ENCODE results near the gene SSTR4.
"Not testable (repeated sequence)": the region's sequence is repeated elsewhere in the genome, so short reads cannot be mapped to it uniquely, and the experiment has no call there.

SSTR4 gene

DNA sequence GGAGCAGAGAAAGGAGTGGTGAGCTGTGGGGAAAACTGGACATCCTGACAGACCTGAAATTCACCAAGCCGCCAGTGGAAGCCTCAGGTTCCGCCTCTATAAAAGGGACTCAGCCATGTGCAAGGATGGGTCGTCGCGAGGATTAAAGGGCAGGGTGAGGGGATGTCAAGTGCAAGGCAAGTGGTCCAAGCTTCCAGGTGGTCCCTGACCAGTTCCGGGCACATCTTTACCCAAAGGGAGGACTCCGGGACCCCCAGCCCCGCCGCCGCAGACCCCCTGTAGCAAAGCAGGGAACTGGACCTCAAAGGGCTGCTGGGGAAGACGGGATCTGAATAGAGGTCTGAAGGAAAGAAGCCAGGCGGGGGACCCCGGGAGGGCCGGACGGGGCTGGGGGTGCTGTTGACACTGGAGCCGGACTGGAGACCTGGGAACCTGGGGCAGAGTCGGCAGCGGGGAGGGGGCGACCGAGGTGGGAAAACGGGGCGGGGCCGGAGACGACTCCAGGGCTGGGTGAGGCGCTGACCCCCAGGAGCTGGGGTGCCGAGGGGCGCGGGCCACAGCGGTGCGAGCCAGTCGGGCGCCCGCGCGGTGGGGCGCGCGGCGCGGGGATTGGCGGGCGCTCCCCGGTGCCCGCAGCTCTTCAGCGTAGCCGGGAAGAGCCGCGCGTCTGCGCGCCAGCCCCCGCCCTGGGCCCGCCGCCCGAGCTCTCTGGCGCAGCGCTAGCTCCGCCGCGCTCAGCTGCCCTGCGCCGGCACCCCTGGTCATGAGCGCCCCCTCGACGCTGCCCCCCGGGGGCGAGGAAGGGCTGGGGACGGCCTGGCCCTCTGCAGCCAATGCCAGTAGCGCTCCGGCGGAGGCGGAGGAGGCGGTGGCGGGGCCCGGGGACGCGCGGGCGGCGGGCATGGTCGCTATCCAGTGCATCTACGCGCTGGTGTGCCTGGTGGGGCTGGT is at the start of gene SSTR4:
Gene SSTR4, plus strand, starts transcription at position 592 of the 951 bp plus-strand sequence. Its CDS starts 172 bp downstream, at position 764.
- DNase-seq (ENCODE audit: low spot score): no peak

GRCh38 chr20:22986601-22987000 is 48.5 kb upstream of the SSTR4 start:
- no peak for DNase-seq (ENCODE audit: low spot score)

- not testable (repeated sequence) for DNase-seq (ENCODE audit: low spot score)
These were observed 43.7 kb upstream of the SSTR4 start for GRCh38 chr20:22991424-22991823.

DNA sequence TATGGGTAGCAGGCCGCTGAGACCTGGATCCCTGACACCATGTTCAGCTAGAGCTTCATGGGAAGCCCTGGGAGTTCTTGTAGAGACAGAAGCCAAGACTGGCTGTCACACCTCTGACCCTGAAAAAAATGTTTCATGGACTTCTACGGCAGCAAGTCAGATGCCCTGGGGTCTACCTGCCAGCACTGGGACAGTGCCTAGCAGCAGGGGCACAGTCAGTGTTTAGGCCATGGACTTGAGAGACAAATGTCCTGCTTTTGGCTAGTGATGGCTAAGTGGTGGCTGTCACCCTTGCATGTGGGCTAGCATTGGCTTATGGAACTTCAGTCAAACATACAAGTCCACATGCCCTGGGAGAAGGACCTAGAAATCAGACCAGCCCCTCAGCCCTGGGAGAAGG is 41.3 kb upstream of the SSTR4 start:
- DNase-seq (ENCODE audit: low spot score): no peak

- DNase-seq (ENCODE audit: low spot score): no peak
These were observed 39.2 kb upstream of the SSTR4 start for GRCh38 chr20:22995923-22996322.

DNA sequence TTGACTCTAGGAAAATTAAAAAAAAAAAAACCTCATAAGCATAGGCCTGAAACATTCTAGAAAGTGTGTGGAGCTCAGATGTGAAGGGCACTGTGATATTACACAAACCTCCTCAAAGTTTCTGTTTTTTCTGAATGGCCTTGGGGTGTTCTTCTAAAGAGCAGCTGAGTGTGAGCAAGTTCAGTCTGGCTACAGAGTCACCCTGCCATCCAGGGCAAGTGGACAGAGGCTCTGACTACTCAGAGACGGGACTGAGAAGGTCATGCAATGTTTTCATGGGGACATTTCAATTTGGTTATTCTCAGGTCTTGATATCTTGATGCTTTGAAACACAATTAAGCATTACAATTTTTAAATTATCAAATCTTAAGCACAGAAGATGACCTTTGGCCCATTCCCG is 36.6 kb upstream of the SSTR4 start:
- DNase-seq (ENCODE audit: low spot score): no peak

- DNase-seq (ENCODE audit: low spot score): peak; percentile 19
These were observed 35.4 kb upstream of the SSTR4 start for GRCh38 chr20:22999756-23000155.

DNA sequence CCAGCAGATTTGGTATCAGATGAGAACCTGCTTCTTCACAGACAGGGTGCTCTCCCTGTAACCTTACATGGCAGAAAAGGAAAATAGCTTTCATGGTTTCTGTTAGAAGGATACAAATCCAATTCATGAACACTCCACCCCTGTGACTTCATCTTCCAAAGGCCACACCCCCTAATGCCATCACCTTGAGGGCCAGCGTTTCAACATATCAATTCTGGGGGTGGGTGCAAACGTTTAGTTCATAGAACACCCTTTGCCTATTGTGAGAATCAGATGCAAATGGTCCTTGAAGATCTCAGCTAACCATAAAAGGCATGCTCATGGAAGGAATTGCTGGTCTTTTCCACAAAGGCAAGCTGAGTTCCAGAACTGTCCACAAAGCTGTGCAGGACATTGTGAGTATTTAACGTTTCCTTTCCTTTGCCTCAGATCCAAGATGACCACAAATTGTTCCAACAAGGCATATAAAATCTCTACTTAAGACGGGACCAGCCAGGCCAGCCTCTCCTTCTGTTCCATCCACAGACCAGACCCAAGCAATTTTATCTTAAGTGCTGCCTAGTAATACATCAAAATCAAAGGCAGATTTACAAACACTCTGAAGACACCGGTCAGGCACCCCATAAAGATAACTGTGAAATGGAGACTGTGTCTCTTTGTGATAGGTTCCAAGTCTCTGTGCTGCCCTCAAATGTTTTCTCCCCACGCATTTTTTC is 34.7 kb upstream of the SSTR4 start:
- no peak for DNase-seq (ENCODE audit: low spot score)

DNA sequence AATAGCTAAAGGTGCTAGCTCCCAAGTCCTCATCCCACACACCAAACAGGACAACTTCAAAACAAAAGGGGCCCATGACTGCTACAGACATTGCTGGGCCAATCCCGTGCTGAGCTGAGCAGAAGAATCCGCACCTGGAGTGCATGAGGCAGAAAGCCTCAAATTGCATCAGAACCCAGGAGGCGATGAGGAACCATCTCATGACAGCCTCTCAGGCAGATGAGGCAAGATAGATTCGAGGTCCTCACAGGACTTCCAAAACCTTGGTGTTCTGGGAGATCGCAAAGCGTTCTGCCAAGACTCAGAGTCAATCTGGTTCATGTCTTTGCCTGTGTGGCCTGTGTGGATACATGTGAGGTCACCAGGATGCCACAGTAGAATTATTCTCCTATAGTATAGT is 32.8 kb upstream of the SSTR4 start:
- DNase-seq (ENCODE audit: low spot score): no peak

GRCh38 chr20:23003077-23003635 is 32.0 kb upstream of the SSTR4 start:
- DNase-seq (ENCODE audit: low spot score): peak; percentile 15

DNA sequence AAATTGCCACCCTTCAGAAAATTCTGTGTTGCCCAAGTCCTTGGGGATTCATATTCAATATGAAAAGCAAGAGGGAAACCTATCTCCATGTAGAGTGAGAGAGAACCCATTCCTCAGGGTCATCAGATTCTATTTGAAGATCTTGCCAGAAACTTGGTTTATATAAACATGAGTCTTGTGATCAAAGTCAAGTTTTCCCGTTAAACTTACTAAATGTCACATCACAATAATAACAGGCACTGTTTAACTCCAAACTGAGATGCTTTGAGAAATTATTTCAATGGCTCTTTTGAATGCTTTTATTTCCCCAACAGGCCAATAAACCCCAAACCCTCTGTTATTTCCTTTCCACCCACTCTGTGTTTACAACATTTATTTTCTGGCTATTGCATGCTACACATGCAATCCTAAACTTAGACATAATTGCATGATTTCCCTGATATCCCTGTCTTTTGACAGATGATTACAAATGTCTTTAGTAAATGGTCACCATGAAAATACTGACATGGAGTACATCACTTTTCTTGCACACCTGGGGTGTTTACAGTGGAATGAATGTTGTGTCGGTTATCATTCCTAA is 31.1 kb upstream of the SSTR4 start:
- no peak for DNase-seq (ENCODE audit: low spot score)

DNA sequence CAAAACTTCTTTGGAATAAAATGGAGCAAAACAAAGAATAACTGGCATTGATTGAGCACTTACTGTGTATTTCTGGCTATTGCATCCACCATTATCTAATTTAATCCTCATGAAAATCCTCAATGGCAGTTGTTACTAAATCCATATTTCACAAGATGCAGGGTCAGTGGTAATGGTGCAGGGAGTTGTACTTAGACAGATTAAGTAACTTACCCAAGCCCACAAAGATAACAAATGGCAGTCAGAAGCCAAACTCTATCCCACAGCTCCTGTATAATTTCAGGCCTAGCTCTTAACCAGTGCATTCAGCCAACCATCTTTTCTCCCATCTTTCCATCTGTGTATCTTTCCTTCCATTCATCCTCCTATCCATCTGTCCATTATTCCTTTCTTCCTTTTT is 29.3 kb upstream of the SSTR4 start:
- no peak for DNase-seq (ENCODE audit: low spot score)

- DNase-seq (ENCODE audit: low spot score): no peak
These were observed 27.6 kb upstream of the SSTR4 start for GRCh38 chr20:23007462-23007861.

- DNase-seq (ENCODE audit: low spot score): no peak
These were observed 27.0 kb upstream of the SSTR4 start for GRCh38 chr20:23007886-23008655.

DNA sequence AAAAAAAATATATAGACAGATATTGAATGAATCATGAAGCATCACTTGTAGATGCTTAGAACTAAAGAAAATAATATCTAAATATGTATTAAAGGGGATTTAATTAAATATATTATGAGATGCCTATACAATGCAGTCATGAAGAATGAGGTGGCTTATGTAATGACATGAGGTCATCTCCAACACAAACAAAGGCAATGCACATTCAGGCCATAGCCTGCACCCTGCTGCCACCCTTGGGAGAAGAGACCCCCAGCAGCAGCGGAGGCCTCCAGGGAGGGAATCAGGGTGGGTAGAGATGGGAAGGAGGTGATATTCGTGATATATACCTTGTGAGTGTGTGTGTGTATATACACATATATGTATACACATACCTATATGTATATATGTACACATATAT is 26.4 kb upstream of the SSTR4 start:
- DNase-seq (ENCODE audit: low spot score): no peak

DNA sequence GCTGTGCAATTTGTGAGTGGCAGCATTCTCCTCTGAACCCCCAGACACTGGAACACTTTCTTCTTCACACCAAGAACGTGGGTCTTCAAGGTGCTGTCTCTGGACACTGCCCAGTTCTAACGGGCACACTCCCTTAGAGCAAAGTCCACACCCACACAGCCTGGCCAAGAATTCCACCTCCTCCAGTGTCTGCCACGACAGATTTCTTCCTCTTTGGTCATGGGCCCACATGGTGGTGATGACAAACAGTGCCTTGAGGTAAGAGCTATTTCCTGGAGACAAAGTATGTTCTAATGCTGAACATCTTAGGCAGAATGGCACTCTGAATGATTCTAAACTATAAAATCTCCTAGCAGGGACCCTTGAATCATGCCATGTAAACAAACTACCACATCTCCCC is 25.5 kb upstream of the SSTR4 start:
- DNase-seq (ENCODE audit: low spot score): no peak

- no peak for DNase-seq (ENCODE audit: low spot score)
These were observed 25.0 kb upstream of the SSTR4 start for GRCh38 chr20:23010096-23010495.

DNA sequence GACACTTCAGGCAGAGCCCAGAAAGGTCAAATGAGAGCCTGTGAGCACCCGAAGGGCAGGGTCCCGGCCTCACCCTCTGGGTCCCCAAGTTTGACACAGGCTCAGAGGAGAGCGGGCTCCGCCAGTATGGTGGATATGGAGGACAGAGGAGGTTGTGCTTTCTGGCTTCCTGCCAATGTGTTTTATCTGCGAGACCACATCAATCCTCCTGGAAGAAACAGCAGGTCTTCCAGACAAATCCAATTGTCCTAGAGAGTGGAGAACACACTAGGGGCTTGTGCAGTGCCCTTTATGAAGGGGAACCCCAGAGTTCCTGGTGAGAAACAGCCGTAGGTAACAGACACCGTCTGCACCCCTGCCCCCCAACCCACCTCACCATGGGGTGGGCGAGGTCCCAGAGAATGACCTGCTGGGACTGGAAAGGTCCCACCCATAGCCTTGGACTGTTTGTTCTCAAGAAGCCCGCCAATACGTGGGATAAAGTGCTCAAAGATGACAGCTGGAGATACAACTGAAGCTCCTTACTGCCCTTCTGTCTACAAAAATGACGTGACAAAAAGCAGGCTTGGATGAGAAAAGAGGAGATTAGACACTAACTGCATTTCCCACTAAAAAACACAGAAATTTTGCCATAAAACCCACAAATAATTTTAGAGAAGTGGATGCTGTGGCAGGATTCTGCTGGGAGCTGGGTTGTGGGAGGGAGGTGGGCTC is 23.9 kb upstream of the SSTR4 start:
- DNase-seq (ENCODE audit: low spot score): no peak

- DNase-seq (ENCODE audit: low spot score): no peak
These were observed 21.7 kb upstream of the SSTR4 start for GRCh38 chr20:23013429-23013828.

- no peak for DNase-seq (ENCODE audit: low spot score)
These were observed 17.6 kb upstream of the SSTR4 start for GRCh38 chr20:23017516-23017915.

DNA sequence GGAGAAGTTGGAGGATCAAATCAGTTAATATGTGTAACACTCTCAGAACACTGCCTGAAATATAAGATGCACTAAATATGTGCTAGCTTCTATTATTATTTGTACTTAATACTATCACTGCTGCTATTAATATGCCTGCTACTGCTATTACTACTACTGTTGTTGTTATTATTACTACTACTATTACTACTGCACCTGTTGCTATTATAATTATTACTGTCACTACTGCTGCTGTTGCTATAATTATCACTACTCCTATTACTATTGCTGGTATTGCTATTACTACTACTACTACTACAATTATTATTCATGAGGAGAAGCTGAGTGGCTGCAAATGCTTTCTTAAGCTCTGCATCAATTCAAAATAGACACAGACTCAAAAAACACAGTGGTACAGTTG is 16.7 kb upstream of the SSTR4 start:
- no peak for DNase-seq (ENCODE audit: low spot score)
